PFSK-1 (cell line): Measurements from ENCODE around the gene NAA40.

Experiments
- FOXP2 ChIP-seq: optimal IDR thresholded peaks from 2 replicates; pipeline ENCODE3; 2011; ENCODE audit warnings: borderline replicate concordance, control low read depth, inconsistent platforms; ENCODE audit not compliant: insufficient read depth; ENCODE audit errors: extremely low read length, extremely low read depth
- POLR2AphosphoS5 ChIP-seq: IDR thresholded peaks from 2 replicates; pipeline ENCODE4 v1.6.1; 2012; ENCODE audit warnings: low read depth, mild to moderate bottlenecking, control low read depth, low read length, moderate library complexity
- SIN3A ChIP-seq: IDR thresholded peaks from 2 replicates; pipeline ENCODE4 v1.6.1; 2012; ENCODE audit warnings: mild to moderate bottlenecking, low read length, moderate library complexity, borderline replicate concordance; ENCODE audit not compliant: insufficient read depth
- TAF1 ChIP-seq: IDR thresholded peaks from 2 replicates; pipeline ENCODE4 v1.6.1; 2012; ENCODE audit warnings: low read length, control low read depth, borderline replicate concordance; ENCODE audit not compliant: insufficient read depth
- TF ChIP-seq, protein P1 (sequence below), 2 experiments: IDR thresholded peaks; 2 replicates each; pipeline versions ENCODE4 v1.6.1 to v1.8.0; 2011 to 2012; ENCODE audit warnings: low read depth in 2 of 2, low read length in 2 of 2, control low read depth in 1 of 2, inconsistent platforms in 1 of 2, mild to moderate bottlenecking in 1 of 2, moderate library complexity in 1 of 2; ENCODE audit not compliant: insufficient read depth in 1 of 2

NAA40 gene

DNA sequence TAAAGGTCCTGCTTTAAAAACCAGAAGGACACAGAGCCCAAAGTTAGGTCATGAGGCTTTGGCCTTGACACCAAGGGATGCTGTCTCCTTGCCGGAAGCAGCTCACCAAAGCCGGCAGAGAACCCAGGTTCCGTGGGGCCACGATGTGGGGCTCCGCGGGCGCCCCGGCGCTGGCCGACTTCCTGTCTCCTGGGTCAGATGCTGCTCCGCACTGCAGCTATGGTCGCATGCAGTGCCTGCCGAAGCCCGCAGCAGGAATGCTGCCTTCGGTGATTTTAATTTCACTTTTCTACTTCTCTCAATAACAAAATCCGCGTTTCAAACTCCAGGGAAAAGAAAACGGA lies 47.0 kb downstream of the NAA40 start:
- TF ChIP-seq POLR2AphosphoS5, result no peak
- no peak for TF ChIP-seq TAF1
- TF ChIP-seq, protein P1, sequence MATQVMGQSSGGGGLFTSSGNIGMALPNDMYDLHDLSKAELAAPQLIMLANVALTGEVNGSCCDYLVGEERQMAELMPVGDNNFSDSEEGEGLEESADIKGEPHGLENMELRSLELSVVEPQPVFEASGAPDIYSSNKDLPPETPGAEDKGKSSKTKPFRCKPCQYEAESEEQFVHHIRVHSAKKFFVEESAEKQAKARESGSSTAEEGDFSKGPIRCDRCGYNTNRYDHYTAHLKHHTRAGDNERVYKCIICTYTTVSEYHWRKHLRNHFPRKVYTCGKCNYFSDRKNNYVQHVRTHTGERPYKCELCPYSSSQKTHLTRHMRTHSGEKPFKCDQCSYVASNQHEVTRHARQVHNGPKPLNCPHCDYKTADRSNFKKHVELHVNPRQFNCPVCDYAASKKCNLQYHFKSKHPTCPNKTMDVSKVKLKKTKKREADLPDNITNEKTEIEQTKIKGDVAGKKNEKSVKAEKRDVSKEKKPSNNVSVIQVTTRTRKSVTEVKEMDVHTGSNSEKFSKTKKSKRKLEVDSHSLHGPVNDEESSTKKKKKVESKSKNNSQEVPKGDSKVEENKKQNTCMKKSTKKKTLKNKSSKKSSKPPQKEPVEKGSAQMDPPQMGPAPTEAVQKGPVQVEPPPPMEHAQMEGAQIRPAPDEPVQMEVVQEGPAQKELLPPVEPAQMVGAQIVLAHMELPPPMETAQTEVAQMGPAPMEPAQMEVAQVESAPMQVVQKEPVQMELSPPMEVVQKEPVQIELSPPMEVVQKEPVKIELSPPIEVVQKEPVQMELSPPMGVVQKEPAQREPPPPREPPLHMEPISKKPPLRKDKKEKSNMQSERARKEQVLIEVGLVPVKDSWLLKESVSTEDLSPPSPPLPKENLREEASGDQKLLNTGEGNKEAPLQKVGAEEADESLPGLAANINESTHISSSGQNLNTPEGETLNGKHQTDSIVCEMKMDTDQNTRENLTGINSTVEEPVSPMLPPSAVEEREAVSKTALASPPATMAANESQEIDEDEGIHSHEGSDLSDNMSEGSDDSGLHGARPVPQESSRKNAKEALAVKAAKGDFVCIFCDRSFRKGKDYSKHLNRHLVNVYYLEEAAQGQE (IDR thresholded peaks at IDR 0.05; ENCODE audit: insufficient read depth in 1 of 2, low read depth in 2 of 2, low read length in 2 of 2), result no peak
- TF ChIP-seq FOXP2, result no peak
- TF ChIP-seq SIN3A, result no peak

DNA sequence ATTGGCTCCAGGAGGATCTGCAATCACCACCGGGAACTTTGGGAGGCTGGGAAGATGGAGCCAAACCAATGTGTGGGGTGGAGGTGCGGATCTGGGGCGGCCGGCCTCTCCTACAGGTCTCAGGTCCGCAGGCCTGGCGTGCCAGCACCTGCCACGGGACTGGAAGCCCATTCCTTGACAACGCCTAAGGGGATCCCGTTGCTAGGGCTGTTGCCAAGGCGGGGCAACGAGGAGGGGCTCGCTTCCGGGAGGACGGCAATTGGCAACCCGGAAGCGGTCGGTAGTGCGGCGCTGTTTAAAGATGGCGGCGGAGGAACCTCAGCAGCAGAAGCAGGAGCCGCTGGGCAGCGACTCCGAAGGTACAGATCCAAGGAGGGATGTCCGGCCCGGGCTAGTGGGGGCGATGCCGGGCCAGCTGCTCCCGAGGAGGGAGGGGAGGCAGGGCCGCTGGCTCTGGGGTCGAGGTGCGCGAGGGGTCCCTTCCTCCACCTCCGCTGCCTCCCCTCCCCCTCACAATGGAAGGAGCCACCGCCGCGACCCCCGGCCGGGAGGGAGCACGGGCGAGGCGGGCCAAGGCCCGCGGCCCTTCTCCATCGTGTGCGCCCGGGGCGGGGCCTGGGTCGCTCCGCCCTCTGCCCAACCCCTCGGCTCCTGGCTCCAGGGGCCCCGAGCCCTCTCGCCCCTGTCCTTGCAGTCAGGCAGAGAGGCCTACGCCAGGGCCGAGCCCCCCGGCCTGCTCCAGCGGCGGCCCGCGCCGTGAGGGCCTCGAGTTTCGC lies 47.5 kb downstream of the NAA40 start, which contains the start of gene OTUB1:
Gene OTUB1, plus strand, starts transcription at position 283 of the 776 bp plus-strand sequence. Its CDS starts 19 bp downstream, at position 302.
- TF ChIP-seq, protein P1 (IDR thresholded peaks at IDR 0.05; ENCODE audit: insufficient read depth in 1 of 2, low read depth in 2 of 2, low read length in 2 of 2), result no peak; a peak in 1 of 4 replicates
- TF ChIP-seq TAF1, result peak; percentile 97
- peak; percentile 84 for TF ChIP-seq POLR2AphosphoS5
- TF ChIP-seq SIN3A, result 0 out of 2 replicates have a peak, but pooled peaks have one; percentile 65
- TF ChIP-seq FOXP2, result peak; percentile 87

DNA sequence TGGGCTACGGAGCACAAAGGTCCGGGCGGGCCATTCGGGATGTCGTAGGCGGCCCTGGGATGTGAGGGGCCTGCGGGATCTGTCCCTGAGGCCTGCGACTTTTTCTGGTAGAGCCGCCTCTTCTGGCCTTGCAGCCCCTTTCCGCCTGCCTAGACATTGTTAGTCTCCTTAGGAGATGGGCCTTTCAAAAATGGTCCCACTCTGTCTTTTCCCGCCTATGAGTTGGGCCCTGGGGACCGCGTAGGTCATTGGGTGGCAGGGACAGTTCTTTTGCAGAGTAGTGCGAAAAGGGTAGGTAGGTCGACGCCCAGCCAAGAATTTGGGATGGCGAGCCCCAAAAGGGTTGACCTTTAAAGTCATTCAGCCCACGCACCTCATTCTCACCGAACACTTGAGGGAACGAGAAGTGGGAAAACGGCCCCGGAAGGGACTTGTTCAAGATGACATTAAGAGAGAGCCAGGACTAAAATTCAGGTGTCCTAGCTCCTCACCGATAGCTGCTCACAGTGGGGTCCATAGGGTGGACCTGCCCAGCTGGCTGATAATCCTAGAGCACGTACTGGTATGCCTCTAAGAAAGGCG lies 48.2 kb downstream of the NAA40 start:
- TF ChIP-seq TAF1, result no peak
- TF ChIP-seq POLR2AphosphoS5, result no peak
- no peak for TF ChIP-seq SIN3A
- TF ChIP-seq FOXP2, result no peak
- TF ChIP-seq, protein P1 (IDR thresholded peaks at IDR 0.05; ENCODE audit: insufficient read depth in 1 of 2, low read depth in 2 of 2, low read length in 2 of 2), result no peak

DNA sequence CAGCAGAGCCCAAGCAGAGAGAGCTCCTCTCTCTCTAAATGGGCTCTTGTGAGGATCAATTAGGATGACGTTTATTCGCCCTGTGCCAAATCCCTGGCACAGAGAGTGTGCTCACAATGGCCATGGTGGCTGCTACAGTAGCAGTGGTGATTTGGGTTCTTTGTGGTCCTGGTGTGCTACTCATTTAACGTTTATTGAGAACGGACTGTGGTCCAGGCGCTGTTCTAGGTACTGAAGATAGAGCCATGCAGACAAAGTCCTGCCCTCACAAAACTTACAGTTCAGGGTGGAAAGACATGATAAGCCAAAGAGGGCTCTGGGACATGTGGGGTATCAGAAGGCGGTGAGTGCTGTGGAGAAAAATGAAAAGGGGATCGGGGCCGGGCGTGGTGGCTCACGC lies 52.8 kb downstream of the NAA40 start:
- TF ChIP-seq POLR2AphosphoS5, result no peak
- TF ChIP-seq, protein P1 (IDR thresholded peaks at IDR 0.05; ENCODE audit: insufficient read depth in 1 of 2, low read depth in 2 of 2, low read length in 2 of 2), result peak in 1 of 2 experiments; percentile 82; a peak in 2 of 4 replicates
- no peak for TF ChIP-seq SIN3A
